ENCODE measurements around the gene TASL. TPM values are rescaled to one million over a fixed set of nuclear protein-coding genes. Genes with fewer than 3 reads are reported as not detected.

Gene TASL
- total RNA-seq, 1 experiment from 2014 or later: not detected

- Histone ChIP-seq H3K27me3 (ENCODE audit: insufficient read depth, low read length) (no peaks in the 10 kb centered on the region), H3K14ac (ENCODE audit: insufficient read depth, low read length) (no peak overlapping the region), H3K9ac (ENCODE audit: extremely low read depth, insufficient read length, low read length) (no peak overlapping the region), H2BK12ac (ENCODE audit: insufficient read length, low read depth, low read length) (no peak overlapping the region), H2BK5ac (ENCODE audit: insufficient read length, low read length) (no peak overlapping the region), H3K56ac (ENCODE audit: insufficient read length, low read depth, low read length) (no peak overlapping the region), H3K18ac (ENCODE audit: insufficient read length, low read depth, low read length) (no peak overlapping the region), H3T11ph (ENCODE audit: low read length) (no peak overlapping the region), H4K8ac (replicated peaks; ENCODE audit: insufficient read length, low read depth, low read length) (no peak overlapping the region), H2BK15ac (ENCODE audit: low read depth, low read length) (no peak overlapping the region), H3K4me2 (ENCODE audit: insufficient read depth, insufficient read length, low read length) (no peak overlapping the region), H3K27ac (ENCODE audit: insufficient read length, low read depth, low read length) (no peak overlapping the region), H3K9me3 (ENCODE audit: control insufficient read depth, low read depth, low read length) (peaks cover 9% of the 10 kb centered on the region), H4K20me1 (ENCODE audit: control insufficient read depth, insufficient read depth, insufficient read length) (no peaks in the 10 kb centered on the region), H3K4ac (ENCODE audit: low read depth, low read length) (no peak overlapping the region), H4K5ac (ENCODE audit: insufficient read length, low read depth, low read length) (no peak overlapping the region), H3K4me1 (ENCODE audit: insufficient read depth, low read length) (no peaks in the 10 kb centered on the region; the same call in 1 of the 2 replicates), H3K23ac (ENCODE audit: insufficient read length, low read depth, low read length) (no peak overlapping the region), H3K23me2 (ENCODE audit: insufficient read length, low read depth, low read length, poor library complexity, severe bottlenecking) (no peaks in the 10 kb centered on the region), H3K79me2 (ENCODE audit: insufficient read depth, low read length) (no peaks in the 10 kb centered on the region), H4K91ac (ENCODE audit: insufficient read length, low read depth, low read length) (no peak overlapping the region), H2BK120ac (ENCODE audit: low read depth, low read length, poor library complexity, severe bottlenecking) (no peak overlapping the region), H2AFZ (ENCODE audit: low read length) (no peak overlapping the region), H2BK20ac (ENCODE audit: low read depth, low read length, poor library complexity, severe bottlenecking) (no peak overlapping the region), H3K79me1 (ENCODE audit: insufficient read depth, low read depth, low read length, poor library complexity, severe bottlenecking) (no peaks in the 10 kb centered on the region), H2AK5ac (ENCODE audit: insufficient read length, low read length) (no peak overlapping the region)
- H3K27me3 Mint-ChIP-seq (ENCODE audit: low read depth): no peaks in the 10 kb centered on the region
- TF ChIP-seq CTCF (conservative IDR thresholded peaks at IDR 0.05): no peak
- peaks cover 5 to 20% (median 9%) of the 10 kb centered on the region in 3 experiments; a peak in 6 of 7 replicates for H3K36me3 Mint-ChIP-seq (ENCODE audit: insufficient read depth in 1 of 3, low read depth in 3 of 3)
- H3K4me1 Mint-ChIP-seq: peaks cover 7 to 9% of the 10 kb centered on the region in 2 experiments; a peak in 3 of 4 replicates
- no peak for DNase-seq
- no CpG with 5 or more reads among the region's 3 CpGs for WGBS (ENCODE audit: extremely low coverage, insufficient read length, low lambda C conversion rate)
- no peak overlapping the region for H3K27ac Mint-ChIP-seq
- H3K4me3 Mint-ChIP-seq: no peak overlapping the region
- peaks cover 51 to 70% of the 10 kb centered on the region in 2 experiments for H3K9me3 Mint-ChIP-seq
Observed at GRCh38 chrX:30620125-30620524, 42.6 kb upstream of the TASL start.
